WTC11 (cell line): ENCODE data around the gene EFCAB12. TPM values are rescaled to one million over a fixed set of nuclear protein-coding genes. Genes with fewer than 3 reads are reported as not detected.

Experiments
- ATAC-seq: fragments of 200-7000 bp; cut with Tn5 transposase; 2 replicates; pipeline ENCODE4 v1.10.0; 2021; ENCODE audit warnings: mild to moderate bottlenecking, moderate library complexity
- CTCF ChIA-PET: fragments of 300-600 bp; sonication (Branson Sonifier 250); formaldehyde crosslinking; loops from one replicate; lab custom pipeline; 2021; ENCODE audit warnings: antibody characterized with exemption; lab: Charles Lee
- POLR2A ChIA-PET: fragments of 350-600 bp; sonication (Branson Sonifier 250); formaldehyde crosslinking; loops from one replicate; lab custom pipeline; 2021; ENCODE audit warnings: antibody characterized with exemption; lab: Charles Lee
- DNase-seq: peaks from one replicate; pipeline ENCODE4 v3.0.0; 2021; ENCODE audit warnings: low spot score
- H3K27ac Mint-ChIP-seq: 2 replicates; pipeline ENCODE4 v1.8.0; 2021; ENCODE audit warnings: mixed read lengths
- H3K27me3 Mint-ChIP-seq: 2 replicates; pipeline ENCODE4 v1.8.0; 2021; ENCODE audit warnings: low read depth, mild to moderate bottlenecking, moderate library complexity, mixed read lengths
- H3K36me3 Mint-ChIP-seq: 2 replicates; pipeline ENCODE4 v1.8.0; 2021; ENCODE audit warnings: mixed read lengths
- H3K4me1 Mint-ChIP-seq: 2 replicates; pipeline ENCODE4 v1.8.0; 2022; ENCODE audit warnings: mixed read lengths
- H3K4me3 Mint-ChIP-seq: 2 replicates; pipeline ENCODE4 v1.8.0; 2021; ENCODE audit warnings: mild to moderate bottlenecking, moderate library complexity, mixed read lengths
- H3K9me3 Mint-ChIP-seq: 2 replicates; pipeline ENCODE4 v1.8.0; 2021; ENCODE audit warnings: mixed read lengths
- CREB1 ChIP-seq: sonication (generic); formaldehyde crosslinking; IDR thresholded peaks from 2 replicates; pipeline ENCODE4 v1.8.0; 2023; ENCODE audit warnings: mild to moderate bottlenecking, missing genetic modification reagents
- ERG ChIP-seq: fragments of 250-450 bp; sonication (Bioruptor Pico); IDR thresholded peaks from 2 replicates; pipeline ENCODE4 v1.8.0; 2021; ENCODE audit warnings: mild to moderate bottlenecking
- GRHL2 ChIP-seq: fragments of 250-450 bp; sonication (Bioruptor Pico); IDR thresholded peaks from 2 replicates; pipeline ENCODE4 v1.8.0; 2022; ENCODE audit warnings: mild to moderate bottlenecking, moderate library complexity; ENCODE audit not compliant: insufficient replicate concordance, severe bottlenecking
- IRF2 ChIP-seq: sonication (generic); formaldehyde crosslinking; IDR thresholded peaks from 2 replicates; pipeline ENCODE4 v1.8.0; 2022; ENCODE audit warnings: low read depth, missing genetic modification reagents, borderline replicate concordance
- MAX ChIP-seq: sonication (generic); formaldehyde crosslinking; IDR thresholded peaks from 2 replicates; pipeline ENCODE4 v1.8.0; 2022; ENCODE audit warnings: mild to moderate bottlenecking, missing genetic modification reagents
- NFYB ChIP-seq: sonication (generic); formaldehyde crosslinking; conservative IDR thresholded peaks from 2 replicates; pipeline ENCODE4 v1.8.0; 2022; ENCODE audit warnings: low read depth, missing genetic modification reagents
- RELA ChIP-seq: sonication (generic); formaldehyde crosslinking; IDR thresholded peaks from 2 replicates; pipeline ENCODE4 v1.8.1; 2022; ENCODE audit warnings: missing genetic modification reagents, mild to moderate bottlenecking, borderline replicate concordance
- SOX15 ChIP-seq: fragments of 250-450 bp; sonication (Bioruptor Pico); IDR thresholded peaks from 2 replicates; pipeline ENCODE4 v1.9.0; 2021; ENCODE audit warnings: mild to moderate bottlenecking
- SP1 ChIP-seq: sonication (generic); formaldehyde crosslinking; conservative IDR thresholded peaks from 2 replicates; pipeline ENCODE4 v1.8.1; 2022; ENCODE audit warnings: missing genetic modification reagents
- ZBTB43 ChIP-seq: sonication (generic); formaldehyde crosslinking; IDR thresholded peaks from 2 replicates; pipeline ENCODE4 v1.8.1; 2023; ENCODE audit warnings: mild to moderate bottlenecking, missing genetic modification reagents
- ZNF138 ChIP-seq: sonication (generic); formaldehyde crosslinking; conservative IDR thresholded peaks from 2 replicates; pipeline ENCODE4 v1.8.1; 2022; ENCODE audit warnings: mild to moderate bottlenecking, moderate library complexity, missing genetic modification reagents
- ZNF263 ChIP-seq: sonication (generic); formaldehyde crosslinking; IDR thresholded peaks from 2 replicates; pipeline ENCODE4 v1.8.1; 2022; ENCODE audit warnings: low read depth, mild to moderate bottlenecking, moderate library complexity, missing genetic modification reagents
- ZNF396 ChIP-seq: fragments of 250-450 bp; sonication (Bioruptor Pico); IDR thresholded peaks from 2 replicates; pipeline ENCODE4 v1.8.0; 2021; ENCODE audit warnings: mild to moderate bottlenecking, moderate library complexity, borderline replicate concordance
- total RNA-seq: library from RNA; stranded (reverse); gene quantifications from 3 replicates; pipeline ENCODE4 v1.2.3, GENCODE V29; 2021
- TF ChIP-seq, protein P1 (sequence below): fragments of 250-450 bp; sonication (Bioruptor Pico); IDR thresholded peaks from 2 replicates; pipeline ENCODE4 v1.9.0; 2021; ENCODE audit warnings: mild to moderate bottlenecking
- TF ChIP-seq, protein P2 (sequence below): sonication (generic); formaldehyde crosslinking; IDR thresholded peaks from 2 replicates; pipeline ENCODE4 v1.8.1; 2023; ENCODE audit warnings: mild to moderate bottlenecking, missing genetic modification reagents
- TF ChIP-seq, protein P3 (sequence below): fragments of 250-450 bp; sonication (Bioruptor Pico); IDR thresholded peaks from 2 replicates; pipeline ENCODE4 v1.9.0; 2021; ENCODE audit warnings: mild to moderate bottlenecking

Gene EFCAB12
- total RNA-seq, 1 experiment from 2014 or later: 0.20 TPM

GRCh38 chr3:129442486-129442885 is 14.1 kb upstream of the EFCAB12 start:
- Mint-ChIP-seq H3K36me3 (peaks cover 9% of the 10 kb centered on the region), H3K27ac (0 out of 2 replicates have a peak overlapping the region, but pooled peaks have one; percentile 16), H3K9me3 (no peaks in the 10 kb centered on the region), H3K4me1 (peaks cover 41% of the 10 kb centered on the region), H3K27me3 (no peaks in the 10 kb centered on the region; the same call in 1 of the 2 replicates), H3K4me3 (no peak overlapping the region)
- CTCF ChIA-PET: no interaction called here
- no peak for DNase-seq
- TF ChIP-seq SP1 (CRISPR knock-in tag): no peak
- ATAC-seq: no peak
- POLR2A ChIA-PET: no interaction called here

DNA sequence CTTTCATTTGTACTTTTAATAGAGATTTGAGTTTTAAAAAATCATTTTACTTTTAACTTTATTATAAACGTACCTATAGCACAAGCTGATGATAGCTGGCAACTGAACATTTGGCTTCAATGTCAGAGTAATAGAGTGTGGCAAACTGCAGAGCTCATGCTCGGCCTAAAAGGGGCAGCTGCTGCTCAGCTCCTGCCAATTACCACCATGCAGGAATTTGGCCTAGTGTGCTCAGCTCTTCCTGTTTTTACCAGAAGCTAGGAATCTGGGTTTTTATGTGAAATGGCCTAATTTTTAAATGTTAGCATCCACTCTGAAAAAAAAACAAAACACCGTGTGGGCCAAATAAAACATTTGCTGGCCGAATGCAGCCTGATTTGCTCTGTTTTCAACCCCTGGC is 13.3 kb upstream of the EFCAB12 start:
- no peak overlapping the region for H3K27ac Mint-ChIP-seq
- peak overlapping the region; percentile 99 for H3K4me3 Mint-ChIP-seq
- DNase-seq: no peak
- ChIA-PET POLR2A (no interaction called here), CTCF (interaction anchor here (0.9 to 1.6 kb wide), 5 partner anchors 13 to 186 kb away, joined by 3 to 5 read pairs (median 4); partner anchors contain the start of gene EFCAB12)
- H3K4me1 Mint-ChIP-seq: peaks cover 35% of the 10 kb centered on the region
- TF ChIP-seq MAX (CRISPR knock-in tag): no peak
- no peak for TF ChIP-seq CREB1
- TF ChIP-seq ZNF396: no peak
- no peak for TF ChIP-seq ERG (CRISPR knock-in tag)
- TF ChIP-seq, protein P1, sequence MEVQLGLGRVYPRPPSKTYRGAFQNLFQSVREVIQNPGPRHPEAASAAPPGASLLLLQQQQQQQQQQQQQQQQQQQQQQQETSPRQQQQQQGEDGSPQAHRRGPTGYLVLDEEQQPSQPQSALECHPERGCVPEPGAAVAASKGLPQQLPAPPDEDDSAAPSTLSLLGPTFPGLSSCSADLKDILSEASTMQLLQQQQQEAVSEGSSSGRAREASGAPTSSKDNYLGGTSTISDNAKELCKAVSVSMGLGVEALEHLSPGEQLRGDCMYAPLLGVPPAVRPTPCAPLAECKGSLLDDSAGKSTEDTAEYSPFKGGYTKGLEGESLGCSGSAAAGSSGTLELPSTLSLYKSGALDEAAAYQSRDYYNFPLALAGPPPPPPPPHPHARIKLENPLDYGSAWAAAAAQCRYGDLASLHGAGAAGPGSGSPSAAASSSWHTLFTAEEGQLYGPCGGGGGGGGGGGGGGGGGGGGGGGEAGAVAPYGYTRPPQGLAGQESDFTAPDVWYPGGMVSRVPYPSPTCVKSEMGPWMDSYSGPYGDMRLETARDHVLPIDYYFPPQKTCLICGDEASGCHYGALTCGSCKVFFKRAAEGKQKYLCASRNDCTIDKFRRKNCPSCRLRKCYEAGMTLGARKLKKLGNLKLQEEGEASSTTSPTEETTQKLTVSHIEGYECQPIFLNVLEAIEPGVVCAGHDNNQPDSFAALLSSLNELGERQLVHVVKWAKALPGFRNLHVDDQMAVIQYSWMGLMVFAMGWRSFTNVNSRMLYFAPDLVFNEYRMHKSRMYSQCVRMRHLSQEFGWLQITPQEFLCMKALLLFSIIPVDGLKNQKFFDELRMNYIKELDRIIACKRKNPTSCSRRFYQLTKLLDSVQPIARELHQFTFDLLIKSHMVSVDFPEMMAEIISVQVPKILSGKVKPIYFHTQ (CRISPR knock-in tag): no peak
- TF ChIP-seq ZBTB43 (CRISPR knock-in tag): no peak
- no peak for TF ChIP-seq ZNF263 (CRISPR knock-in tag)
- TF ChIP-seq IRF2 (CRISPR knock-in tag): no peak
- TF ChIP-seq GRHL2 (CRISPR knock-in tag): no peak
- TF ChIP-seq, protein P2, sequence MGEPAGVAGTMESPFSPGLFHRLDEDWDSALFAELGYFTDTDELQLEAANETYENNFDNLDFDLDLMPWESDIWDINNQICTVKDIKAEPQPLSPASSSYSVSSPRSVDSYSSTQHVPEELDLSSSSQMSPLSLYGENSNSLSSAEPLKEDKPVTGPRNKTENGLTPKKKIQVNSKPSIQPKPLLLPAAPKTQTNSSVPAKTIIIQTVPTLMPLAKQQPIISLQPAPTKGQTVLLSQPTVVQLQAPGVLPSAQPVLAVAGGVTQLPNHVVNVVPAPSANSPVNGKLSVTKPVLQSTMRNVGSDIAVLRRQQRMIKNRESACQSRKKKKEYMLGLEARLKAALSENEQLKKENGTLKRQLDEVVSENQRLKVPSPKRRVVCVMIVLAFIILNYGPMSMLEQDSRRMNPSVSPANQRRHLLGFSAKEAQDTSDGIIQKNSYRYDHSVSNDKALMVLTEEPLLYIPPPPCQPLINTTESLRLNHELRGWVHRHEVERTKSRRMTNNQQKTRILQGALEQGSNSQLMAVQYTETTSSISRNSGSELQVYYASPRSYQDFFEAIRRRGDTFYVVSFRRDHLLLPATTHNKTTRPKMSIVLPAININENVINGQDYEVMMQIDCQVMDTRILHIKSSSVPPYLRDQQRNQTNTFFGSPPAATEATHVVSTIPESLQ (CRISPR knock-in tag): no peak
- no peak for TF ChIP-seq SOX15 (CRISPR knock-in tag)
- TF ChIP-seq ZNF138 (CRISPR knock-in tag): no peak
- TF ChIP-seq, protein P3, sequence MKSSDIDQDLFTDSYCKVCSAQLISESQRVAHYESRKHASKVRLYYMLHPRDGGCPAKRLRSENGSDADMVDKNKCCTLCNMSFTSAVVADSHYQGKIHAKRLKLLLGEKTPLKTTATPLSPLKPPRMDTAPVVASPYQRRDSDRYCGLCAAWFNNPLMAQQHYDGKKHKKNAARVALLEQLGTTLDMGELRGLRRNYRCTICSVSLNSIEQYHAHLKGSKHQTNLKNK (CRISPR knock-in tag): no peak
- no peak for TF ChIP-seq NFYB (CRISPR knock-in tag)
- TF ChIP-seq RELA (CRISPR knock-in tag): no peak
- H3K9me3 Mint-ChIP-seq: no peaks in the 10 kb centered on the region
- H3K27me3 Mint-ChIP-seq: no peaks in the 10 kb centered on the region; the same call in 1 of the 2 replicates
- ATAC-seq: no peak
- H3K36me3 Mint-ChIP-seq: peaks cover 14% of the 10 kb centered on the region
